Osteocyte (in vitro differentiated cells): ENCODE data around the gene IPO13. TPM values are rescaled to one million over a fixed set of nuclear protein-coding genes. Genes with fewer than 3 reads are reported as not detected.

Experiments used
- DNase-seq: peaks from one replicate; pipeline ENCODE4 v3.0.0; 2021; ENCODE audit warnings: mixed read lengths; ENCODE audit not compliant: unreplicated experiment; ENCODE audit errors: extremely low spot score
- H3K27ac Mint-ChIP-seq: one replicate; pipeline ENCODE4 v1.8.0; 2021; ENCODE audit warnings: mild to moderate bottlenecking, mixed read lengths; ENCODE audit not compliant: unreplicated experiment
- H3K27me3 Mint-ChIP-seq: one replicate; pipeline ENCODE4 v1.8.0; 2021; ENCODE audit warnings: mixed read lengths; ENCODE audit not compliant: unreplicated experiment
- H3K36me3 Mint-ChIP-seq: one replicate; pipeline ENCODE4 v1.8.0; 2021; ENCODE audit warnings: mixed read lengths; ENCODE audit not compliant: unreplicated experiment
- H3K4me1 Mint-ChIP-seq: one replicate; pipeline ENCODE4 v1.8.0; 2021; ENCODE audit warnings: mixed read lengths; ENCODE audit not compliant: unreplicated experiment
- H3K4me3 Mint-ChIP-seq: one replicate; pipeline ENCODE4 v1.8.0; 2021; ENCODE audit warnings: mild to moderate bottlenecking, moderate library complexity, mixed read lengths; ENCODE audit not compliant: unreplicated experiment
- H3K9me3 Mint-ChIP-seq: one replicate; pipeline ENCODE4 v1.8.0; 2021; ENCODE audit warnings: mixed read lengths; ENCODE audit not compliant: unreplicated experiment
- CTCF ChIP-seq: fragments of 200-600 bp; sonication (generic); IDR thresholded peaks from 2 replicates; pipeline ENCODE4 v1.5.0; 2021; ENCODE audit warnings: antibody characterized with exemption, mild to moderate bottlenecking, moderate library complexity
- total RNA-seq: library from RNA; stranded (reverse); gene quantifications from 2 replicates; pipeline ENCODE4 v1.2.1, GENCODE V29; 2021

IPO13 gene
- total RNA-seq, 1 donor from 2014 or later, result 40.8 TPM

GRCh38 chr1:43938892-43939587 is 7.7 kb upstream of the IPO13 start:
- no peaks in the 10 kb centered on the region for H3K9me3 Mint-ChIP-seq
- DNase-seq, result no peak
- no peak overlapping the region for H3K4me3 Mint-ChIP-seq
- no peak for TF ChIP-seq CTCF
- H3K27ac Mint-ChIP-seq, result no peak overlapping the region
- H3K27me3 Mint-ChIP-seq, result peaks cover 3% of the 10 kb centered on the region
- H3K36me3 Mint-ChIP-seq, result no peaks in the 10 kb centered on the region
- peaks cover 6% of the 10 kb centered on the region for H3K4me1 Mint-ChIP-seq

DNA sequence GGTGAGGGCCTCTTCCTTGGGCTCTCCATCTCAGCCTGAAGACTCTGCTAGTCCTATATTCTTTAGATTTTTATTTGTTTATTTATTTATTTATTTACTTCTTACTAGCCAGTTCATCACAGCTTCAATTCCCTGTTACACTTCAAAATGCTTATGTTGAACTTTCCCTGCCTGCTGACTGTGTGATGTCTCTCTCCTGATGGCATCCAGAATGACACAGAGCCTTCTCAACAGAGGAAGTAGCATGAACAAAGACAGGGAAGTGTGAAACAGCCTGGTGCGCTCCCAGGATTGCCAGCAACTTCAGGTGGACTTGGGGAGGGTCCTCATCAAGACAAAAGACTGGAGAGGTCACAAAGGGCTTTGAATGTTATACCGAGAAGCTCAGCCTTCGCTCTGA is 4.3 kb upstream of the IPO13 start:
- no peak overlapping the region for H3K4me3 Mint-ChIP-seq
- no peak for DNase-seq

GRCh38 chr1:43944860-43945259 is 1.9 kb upstream of the IPO13 start:
- Mint-ChIP-seq H3K36me3 (peaks cover 3% of the 10 kb centered on the region), H3K9me3 (no peaks in the 10 kb centered on the region), H3K4me1 (peaks cover 31% of the 10 kb centered on the region), H3K27me3 (no peaks in the 10 kb centered on the region), H3K4me3 (no peak overlapping the region), H3K27ac (no peak overlapping the region)
- no peak for DNase-seq
- TF ChIP-seq CTCF, result no peak

More for the DNA sequence above, 4.3 kb upstream of the IPO13 start:
- Mint-ChIP-seq H3K9me3 (no peaks in the 10 kb centered on the region), H3K36me3 (no peaks in the 10 kb centered on the region), H3K27me3 (peaks cover 3% of the 10 kb centered on the region), H3K27ac (no peak overlapping the region), H3K4me1 (peaks cover 15% of the 10 kb centered on the region)
- TF ChIP-seq CTCF, result no peak

DNA sequence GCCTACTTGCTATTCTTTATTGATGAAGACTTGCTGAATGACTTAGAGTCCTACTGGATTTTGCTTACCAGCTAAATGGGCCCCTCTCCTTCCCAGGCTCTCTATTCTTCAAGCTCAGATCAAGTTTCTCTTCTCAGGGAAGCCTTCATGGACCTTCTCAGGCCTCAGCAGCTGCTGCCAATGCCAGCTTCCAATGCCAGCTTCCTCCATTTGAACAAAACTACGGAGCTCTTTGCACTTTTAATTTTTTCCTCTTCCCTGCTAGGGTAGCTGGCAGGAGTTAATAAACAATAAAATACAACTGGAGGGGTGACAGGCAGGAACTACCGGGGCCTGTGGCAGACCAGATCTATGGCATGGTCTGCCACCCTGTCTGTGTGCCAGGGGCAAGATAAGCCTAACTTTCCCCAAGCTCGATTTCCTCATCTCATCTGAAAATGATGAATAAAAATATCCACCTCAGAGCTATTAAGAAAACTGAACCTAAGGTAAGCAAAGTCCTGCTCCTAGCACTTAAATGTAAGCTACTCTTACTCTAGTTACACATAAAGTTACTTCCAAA is 995 bp upstream of the IPO13 start:
- TF ChIP-seq CTCF, result no peak
- no peaks in the 10 kb centered on the region for H3K27me3 Mint-ChIP-seq
- H3K27ac Mint-ChIP-seq, result peak overlapping the region; percentile 94
- H3K9me3 Mint-ChIP-seq, result no peaks in the 10 kb centered on the region
- peaks cover 31% of the 10 kb centered on the region for H3K4me1 Mint-ChIP-seq
- H3K4me3 Mint-ChIP-seq, result peak overlapping the region; percentile 91
- no peak for DNase-seq
- peaks cover 9% of the 10 kb centered on the region for H3K36me3 Mint-ChIP-seq

- peaks cover 9% of the 10 kb centered on the region for H3K36me3 Mint-ChIP-seq
- H3K27me3 Mint-ChIP-seq, result no peaks in the 10 kb centered on the region
- peak overlapping the region; percentile 91 for H3K4me3 Mint-ChIP-seq
- no peaks in the 10 kb centered on the region for H3K9me3 Mint-ChIP-seq
- DNase-seq, result no peak
- peak overlapping the region; percentile 94 for H3K27ac Mint-ChIP-seq
- peaks cover 31% of the 10 kb centered on the region for H3K4me1 Mint-ChIP-seq
- no peak for TF ChIP-seq CTCF
These were observed 517 bp downstream of the IPO13 start for GRCh38 chr1:43947061-43947873.
